GM10847 (cell line): ENCODE results near the gene MALSU1.

ENCODE experiments used
- POLR2A ChIP-seq: IDR thresholded peaks from 2 replicates; pipeline ENCODE4 v1.6.1; 2011; ENCODE audit not compliant: insufficient read length; ENCODE audit errors: extremely low read depth

MALSU1 gene

DNA sequence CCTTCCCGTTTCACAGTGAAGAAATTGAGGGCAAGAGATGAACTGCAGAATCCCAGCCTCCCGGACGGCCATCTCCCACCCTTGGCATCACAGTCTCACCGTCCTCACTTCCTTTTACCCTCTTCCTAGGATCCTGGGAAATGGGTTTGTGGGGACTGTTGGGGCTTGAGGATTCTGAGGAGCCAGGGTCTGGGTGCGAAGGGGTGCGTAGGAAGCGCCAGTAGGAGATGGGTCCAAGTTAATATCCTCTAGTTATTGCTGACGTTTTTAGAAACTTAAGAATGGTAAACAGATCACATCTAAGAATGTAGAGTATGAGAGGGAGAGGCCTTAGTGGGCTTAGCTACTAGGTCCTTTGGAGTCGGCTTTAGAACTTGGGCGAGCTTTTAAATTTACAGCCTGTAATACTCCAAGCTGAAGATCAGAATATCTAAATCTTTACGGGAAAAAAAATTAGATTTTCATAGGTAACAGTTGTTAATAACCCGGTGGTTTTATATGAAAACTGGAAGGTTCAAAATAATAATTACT, 696 bp downstream of the MALSU1 start:
- no peak for TF ChIP-seq POLR2A

DNA sequence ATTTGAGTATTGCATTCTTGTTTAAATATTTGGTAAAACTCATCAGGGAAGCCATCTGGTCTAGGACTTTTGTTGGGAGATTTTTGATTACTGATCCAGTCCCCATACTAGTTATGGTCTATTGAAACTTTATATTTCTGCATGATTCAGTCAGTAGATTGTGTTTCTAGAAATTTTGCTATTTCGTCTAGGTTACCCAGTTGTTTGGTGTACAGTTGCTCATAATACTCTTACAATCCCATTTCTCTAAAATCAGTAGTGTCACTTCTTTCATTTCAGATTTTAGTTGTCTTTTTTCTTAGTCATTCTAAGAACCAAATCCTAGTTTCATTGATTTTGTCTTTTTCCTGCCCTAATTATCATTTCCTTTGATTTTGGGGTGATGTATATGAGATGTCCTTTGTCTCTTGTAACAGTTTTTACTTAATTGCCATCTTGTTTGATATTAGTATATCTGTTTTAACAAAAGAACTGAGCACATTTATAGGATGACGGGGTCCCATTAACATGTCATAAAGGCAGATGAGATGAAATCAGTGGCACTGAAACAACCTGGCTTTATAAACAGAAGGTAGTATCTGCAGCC, 7.9 kb downstream of the MALSU1 start:
- no peak for TF ChIP-seq POLR2A

DNA sequence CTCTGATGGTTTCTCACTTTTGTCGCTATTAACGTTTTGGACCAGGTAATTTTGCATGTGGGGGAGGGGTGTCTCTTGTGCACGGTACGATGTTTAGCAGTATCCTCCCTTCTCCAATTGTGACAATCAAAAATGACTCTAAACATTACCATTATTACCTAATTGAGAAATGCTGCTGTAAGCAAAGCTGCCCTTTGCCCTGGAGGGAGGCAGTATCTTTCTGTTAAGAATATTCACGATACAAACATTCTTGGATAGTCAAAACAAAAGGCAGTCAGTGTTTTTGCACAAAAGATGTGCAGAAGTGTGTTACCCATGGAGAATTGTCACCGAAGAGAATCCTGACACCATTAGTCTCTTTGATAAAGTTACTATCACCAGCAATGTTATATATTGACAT, 9.6 kb downstream of the MALSU1 start:
- no peak for TF ChIP-seq POLR2A

DNA sequence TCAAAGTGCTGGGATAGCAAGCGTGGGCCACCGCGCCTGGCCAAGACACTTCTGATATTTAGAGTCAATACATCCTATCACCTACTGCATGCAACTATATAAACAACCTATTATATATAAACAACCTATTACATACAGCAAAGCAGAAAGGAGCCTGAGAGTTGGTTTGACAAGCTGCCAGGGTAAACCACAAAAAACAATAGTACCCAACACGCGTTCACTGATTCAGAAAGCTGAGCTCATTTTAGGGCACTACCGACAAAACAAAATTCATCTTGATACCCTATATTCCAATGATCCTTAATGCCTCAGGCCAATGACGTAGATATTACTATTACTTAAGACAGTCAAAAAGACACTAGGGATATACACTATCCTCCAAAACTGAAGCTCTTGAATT, 16.2 kb downstream of the MALSU1 start:
- TF ChIP-seq POLR2A = no peak

DNA sequence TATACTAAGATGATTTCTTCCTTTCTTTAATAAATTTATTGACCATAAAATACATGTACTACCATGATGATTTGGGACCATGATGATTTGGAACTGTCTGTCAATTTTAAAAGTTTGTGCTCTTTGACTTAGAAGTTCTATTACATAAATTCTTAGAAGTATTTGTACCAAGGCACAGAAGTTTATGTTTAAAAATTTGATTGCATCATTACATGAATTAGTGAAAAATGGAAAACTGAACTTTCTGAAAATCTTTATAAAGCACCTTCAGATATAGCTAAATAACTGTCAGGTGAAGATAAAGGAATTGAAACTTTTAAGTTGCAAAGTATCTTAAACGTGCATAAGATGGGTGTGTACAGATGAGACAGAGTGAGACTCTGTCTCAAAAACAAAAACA, 32.0 kb downstream of the MALSU1 start:
- no peak for TF ChIP-seq POLR2A

DNA sequence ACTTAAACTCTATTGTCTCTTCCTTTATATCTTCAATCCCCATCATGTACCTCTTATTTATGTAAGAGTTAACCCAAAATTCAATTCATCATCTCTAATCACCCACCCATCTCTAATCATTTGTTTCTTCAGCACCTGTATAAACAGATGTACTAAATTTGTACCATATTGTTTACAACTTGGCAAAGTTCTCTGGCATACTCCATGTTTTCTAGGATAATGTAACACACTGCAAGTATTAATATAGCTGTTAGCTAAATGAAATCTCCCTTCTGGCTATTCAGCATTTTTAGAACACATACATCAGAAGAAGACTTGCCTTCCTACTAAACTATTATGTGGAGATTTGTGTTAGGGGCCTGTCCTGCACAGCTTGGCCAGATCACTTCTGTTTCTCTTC, 33.1 kb downstream of the MALSU1 start:
- no peak for TF ChIP-seq POLR2A

DNA sequence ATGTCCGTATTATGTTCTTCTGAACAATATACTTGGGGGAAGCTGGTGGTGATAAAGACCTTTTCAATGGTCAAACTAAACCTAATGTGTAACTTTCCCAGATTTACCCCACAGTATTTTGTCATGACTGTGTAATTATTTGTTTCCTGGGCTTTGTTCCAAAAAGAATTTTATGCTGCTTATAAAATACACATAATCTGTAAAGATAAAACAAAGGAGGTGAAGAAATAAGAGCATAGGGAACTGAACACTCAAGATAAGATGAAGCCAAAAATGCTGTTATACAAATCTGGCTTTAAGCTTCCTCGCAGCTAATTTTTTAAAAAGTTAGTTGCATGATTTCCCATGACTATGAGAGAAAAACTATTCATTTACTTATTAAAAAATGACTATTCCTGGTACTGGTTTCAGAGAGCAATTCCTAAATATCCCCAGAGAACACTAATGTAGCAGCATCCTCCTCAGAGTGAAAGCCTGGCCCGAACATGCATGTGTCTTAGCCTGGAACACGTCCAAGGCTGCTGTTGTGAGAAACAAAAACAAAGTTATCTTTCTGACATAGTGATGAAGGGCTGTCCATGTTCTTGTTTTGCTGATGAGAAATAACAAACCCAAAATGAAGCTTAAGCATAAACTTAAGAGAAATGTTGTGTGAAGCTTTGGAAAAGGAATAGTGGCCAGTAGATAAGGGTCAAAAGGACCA, 33.9 kb downstream of the MALSU1 start:
- no peak for TF ChIP-seq POLR2A

DNA sequence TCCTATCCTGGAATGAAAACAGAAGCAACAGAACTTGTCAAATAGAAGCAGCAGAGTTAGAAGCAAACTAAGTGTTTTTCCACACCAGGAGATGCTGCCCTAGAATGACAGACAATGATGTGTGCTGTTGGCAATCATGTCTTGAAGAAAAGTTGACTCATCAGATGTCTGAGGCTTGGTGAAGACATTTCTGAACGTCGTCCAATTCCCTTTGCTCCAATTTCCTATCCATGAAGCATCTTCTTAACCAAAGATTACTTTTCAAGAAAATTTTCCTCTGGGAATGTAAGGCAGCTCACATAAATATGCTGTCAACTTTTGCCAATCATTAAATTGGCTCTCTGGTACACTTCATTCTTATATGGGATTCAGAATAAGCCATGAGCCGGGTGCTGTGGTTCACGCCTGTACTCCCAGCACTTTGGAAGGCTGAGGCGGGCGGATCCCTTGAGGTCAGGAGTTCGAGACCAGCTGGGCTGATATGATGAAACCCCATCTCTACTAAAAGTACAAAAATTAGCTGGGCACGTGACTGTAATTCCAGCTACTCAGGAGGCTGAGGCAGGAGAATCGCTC, 34.6 kb downstream of the MALSU1 start:
- no peak for TF ChIP-seq POLR2A

DNA sequence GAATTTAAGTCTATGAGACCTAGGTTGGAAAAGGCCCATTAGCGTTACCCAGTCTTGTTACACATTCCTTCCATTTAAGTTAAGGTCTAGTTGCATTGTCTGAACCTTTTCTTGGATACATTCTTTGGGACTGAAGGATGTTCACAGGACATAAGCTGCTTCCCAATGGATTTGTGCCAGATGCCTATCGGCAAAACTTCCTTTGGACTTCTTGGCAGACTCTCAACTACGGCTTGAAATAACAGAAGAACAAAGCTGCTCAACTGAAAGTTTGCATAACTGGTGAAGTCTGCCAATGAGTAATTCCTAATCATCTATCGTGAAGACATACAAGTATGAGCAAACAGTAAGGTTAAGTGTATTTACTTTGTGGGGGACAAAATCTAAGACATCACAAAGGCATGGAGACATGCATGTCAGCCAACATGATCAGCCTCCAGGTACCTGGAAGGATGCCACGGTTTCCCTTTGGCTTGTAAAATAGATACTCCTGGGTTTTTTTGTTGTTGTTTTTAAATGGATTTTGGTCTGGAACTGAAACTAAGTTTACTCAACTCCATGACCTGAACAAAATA, 35.4 kb downstream of the MALSU1 start:
- TF ChIP-seq POLR2A = no peak

DNA sequence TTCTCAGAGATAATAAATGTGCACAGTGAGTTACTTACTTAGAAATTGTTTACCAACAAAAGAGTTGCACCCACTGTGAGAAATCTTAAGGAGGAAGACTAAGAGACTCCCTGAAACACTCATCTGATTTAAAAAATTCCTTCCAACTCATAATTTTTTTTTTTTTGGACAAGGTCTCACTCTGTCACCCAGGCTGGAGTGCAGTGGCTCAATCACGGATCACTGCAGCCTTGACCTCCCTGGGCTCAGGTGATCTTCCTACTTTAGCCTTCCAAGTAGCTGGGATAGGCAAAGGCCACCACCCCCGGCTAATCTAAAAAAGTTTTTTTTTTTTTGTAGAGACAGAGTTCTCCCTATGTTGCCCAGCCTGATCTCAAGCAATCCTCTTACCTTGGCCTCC, 36.0 kb downstream of the MALSU1 start:
- TF ChIP-seq POLR2A = no peak

DNA sequence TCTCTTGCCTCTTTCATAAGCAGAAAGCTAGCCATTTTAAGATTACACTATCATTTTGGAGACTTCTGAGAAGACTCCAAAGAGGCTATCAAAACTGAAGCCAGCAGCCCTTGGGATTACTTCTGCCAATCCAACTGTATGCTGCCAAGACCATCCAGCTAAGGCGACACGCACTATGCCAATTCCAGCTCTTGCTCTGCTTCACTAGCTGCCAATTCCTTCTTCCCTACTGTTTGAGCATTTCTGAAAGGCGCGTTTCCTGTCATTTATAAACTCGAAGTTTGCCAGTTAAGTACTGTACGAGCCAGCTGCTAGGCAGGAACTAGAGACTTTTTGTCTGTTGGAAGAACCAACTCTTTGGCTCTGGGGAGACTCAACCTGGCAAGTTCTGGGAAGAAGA, 36.5 kb downstream of the MALSU1 start:
- TF ChIP-seq POLR2A = no peak

DNA sequence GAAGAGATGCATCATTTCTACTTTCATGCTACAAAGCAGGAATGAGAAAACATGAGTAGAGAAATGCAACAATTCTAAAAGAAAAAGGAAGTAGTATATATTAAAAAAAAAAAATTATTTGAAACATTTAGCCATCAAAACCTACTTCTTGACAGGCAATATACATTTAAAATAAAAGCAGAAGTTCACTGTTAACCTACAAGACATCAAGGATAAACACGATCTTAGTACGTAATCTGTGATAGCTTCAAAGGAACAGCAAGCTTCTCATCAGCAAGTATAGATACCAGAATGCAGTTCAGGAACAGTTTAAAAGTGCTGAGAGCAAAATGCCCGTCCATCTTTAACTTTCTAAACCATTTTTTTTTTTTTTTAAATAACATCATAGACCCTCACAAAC, 36.9 kb downstream of the MALSU1 start:
- TF ChIP-seq POLR2A = no peak

DNA sequence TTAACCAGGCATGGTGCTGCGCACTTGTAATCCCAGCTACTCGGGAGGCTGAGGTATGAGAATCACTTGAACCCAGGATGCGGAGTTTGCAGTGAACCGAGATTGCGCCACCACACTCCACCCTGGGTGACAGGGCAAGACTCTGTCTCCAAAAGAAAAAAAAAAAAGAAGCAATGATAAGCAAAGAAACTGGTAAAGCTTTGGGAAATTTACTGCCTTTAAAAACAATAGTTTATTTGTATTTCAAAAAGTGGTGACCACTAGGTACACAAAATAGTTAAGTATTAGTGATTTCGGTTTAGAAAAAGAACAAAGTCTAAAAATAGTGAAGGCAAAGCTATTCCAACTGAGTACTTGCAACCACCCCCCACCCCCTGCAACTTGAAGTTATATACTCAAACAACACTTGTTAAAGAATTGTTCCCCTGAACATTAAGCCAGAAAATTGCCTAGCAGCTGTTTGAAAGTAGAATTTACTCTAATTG, 37.7 kb downstream of the MALSU1 start:
- TF ChIP-seq POLR2A = no peak

DNA sequence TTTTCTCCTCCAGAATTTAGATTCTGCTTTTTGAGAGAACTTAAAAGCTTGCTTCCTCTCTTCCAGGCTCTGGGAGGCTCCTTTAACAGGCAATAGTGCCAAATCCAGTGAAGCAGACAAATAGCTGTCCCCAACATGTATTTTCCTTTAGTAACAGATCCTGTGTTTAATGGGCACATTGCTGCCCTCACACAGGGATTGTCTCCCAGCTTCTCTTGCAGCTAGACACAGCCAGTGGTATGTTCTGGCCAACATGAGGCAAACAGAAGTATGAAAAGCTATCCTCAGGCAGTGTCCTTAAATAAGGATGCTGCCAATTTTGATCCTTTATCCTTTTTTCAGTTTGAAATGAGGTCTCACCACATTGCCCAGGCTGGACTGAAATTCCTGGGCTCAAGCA, 38.2 kb downstream of the MALSU1 start:
- TF ChIP-seq POLR2A = no peak

DNA sequence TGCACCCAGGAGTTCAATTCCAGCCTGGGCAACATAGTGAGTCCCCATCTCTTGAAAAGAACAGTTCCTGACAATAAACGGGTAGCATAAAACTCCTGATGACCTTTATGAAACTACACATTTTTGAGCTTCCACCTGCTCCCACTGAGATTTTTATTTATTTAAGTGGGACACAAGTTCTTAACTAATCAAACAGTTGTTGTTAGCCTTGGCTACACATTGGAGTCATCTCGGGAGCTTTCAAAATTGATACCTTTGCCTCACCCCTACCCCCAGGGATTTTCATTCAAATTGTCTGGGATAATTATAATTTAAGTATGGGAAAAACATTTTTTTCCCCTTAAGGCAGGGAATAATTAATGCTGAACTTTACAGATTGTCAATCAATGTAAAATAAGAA, 39.3 kb downstream of the MALSU1 start:
- no peak for TF ChIP-seq POLR2A

DNA sequence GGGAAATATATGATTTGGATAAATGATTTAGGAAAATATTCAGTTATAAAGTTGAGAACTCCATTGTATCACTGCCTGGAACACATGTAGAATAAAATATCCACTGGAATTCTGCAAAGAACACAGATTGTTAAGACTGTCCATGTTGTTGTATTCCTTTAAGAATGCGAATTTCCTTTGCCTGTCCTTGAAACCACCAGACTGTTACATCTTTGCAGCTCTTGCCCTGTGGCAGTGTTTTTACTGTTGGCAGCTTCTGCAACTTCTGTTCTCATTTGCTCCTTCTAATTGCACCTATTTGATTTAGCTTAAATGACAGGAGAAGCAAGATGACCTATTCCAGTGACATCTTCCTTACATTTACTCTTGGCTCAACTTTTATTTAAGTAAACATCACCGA, 39.7 kb downstream of the MALSU1 start:
- TF ChIP-seq POLR2A = no peak
